Neural crest cell (in vitro differentiated cells): ENCODE results near the gene CSF1. TPM values are rescaled to one million over a fixed set of nuclear protein-coding genes. Genes with fewer than 3 reads are reported as not detected.

ENCODE experiments used
- DNase-seq: peaks from one replicate; pipeline ENCODE4 v3.0.0; 2021; ENCODE audit warnings: low read depth, mixed read lengths, low spot score
- H3K27ac Mint-ChIP-seq: one replicate; pipeline ENCODE4 v1.8.0; 2021; ENCODE audit warnings: mild to moderate bottlenecking, mixed read lengths; ENCODE audit not compliant: unreplicated experiment
- H3K27me3 Mint-ChIP-seq: 2 replicates; pipeline ENCODE4 v1.8.0; 2021; ENCODE audit warnings: low read depth, mild to moderate bottlenecking, mixed read lengths
- H3K36me3 Mint-ChIP-seq: 2 replicates; pipeline ENCODE4 v1.8.0; 2021; ENCODE audit warnings: low read depth, mild to moderate bottlenecking, mixed read lengths
- H3K4me1 Mint-ChIP-seq: 2 replicates; pipeline ENCODE4 v1.8.0; 2021; ENCODE audit warnings: mixed read lengths
- H3K4me3 Mint-ChIP-seq: one replicate; pipeline ENCODE4 v1.8.0; 2021; ENCODE audit warnings: mild to moderate bottlenecking, mixed read lengths
- H3K9me3 Mint-ChIP-seq: 2 replicates; pipeline ENCODE4 v1.8.0; 2021; ENCODE audit warnings: mixed read lengths
- CTCF ChIP-seq: fragments of 200-600 bp; sonication (generic); conservative IDR thresholded peaks from 2 replicates; pipeline ENCODE4 v1.5.0; 2021; ENCODE audit warnings: antibody characterized with exemption, mild to moderate bottlenecking
- total RNA-seq: library from RNA; stranded (reverse); gene quantifications from 2 replicates; pipeline ENCODE4 v1.2.1, GENCODE V29; 2021

Gene CSF1
- total RNA-seq, 1 donor from 2014 or later = 17.9 TPM

- Mint-ChIP-seq H3K27me3 (no peaks in the 10 kb centered on the region), H3K27ac (no peak overlapping the region), H3K4me1 (peaks cover 9% of the 10 kb centered on the region), H3K4me3 (no peak overlapping the region), H3K36me3 (no peaks in the 10 kb centered on the region), H3K9me3 (no peaks in the 10 kb centered on the region)
- no peak for TF ChIP-seq CTCF
- DNase-seq = no peak
Observed at GRCh38 chr1:109901524-109902145, 9.0 kb upstream of the CSF1 start.

- DNase-seq = no peak
- peaks cover 3% of the 10 kb centered on the region for H3K27me3 Mint-ChIP-seq
- no peaks in the 10 kb centered on the region for H3K36me3 Mint-ChIP-seq
- H3K9me3 Mint-ChIP-seq = no peaks in the 10 kb centered on the region
- no peak for TF ChIP-seq CTCF
- H3K4me1 Mint-ChIP-seq = peaks cover 15% of the 10 kb centered on the region
- H3K27ac Mint-ChIP-seq = no peak overlapping the region
- H3K4me3 Mint-ChIP-seq = no peak overlapping the region
Observed at GRCh38 chr1:109902204-109902985, 8.3 kb upstream of the CSF1 start.

- Mint-ChIP-seq H3K27me3 (peaks cover 9% of the 10 kb centered on the region), H3K4me1 (peaks cover 23% of the 10 kb centered on the region), H3K9me3 (no peaks in the 10 kb centered on the region), H3K4me3 (no peak overlapping the region), H3K27ac (no peak overlapping the region), H3K36me3 (no peaks in the 10 kb centered on the region)
- no peak for TF ChIP-seq CTCF
- no peak for DNase-seq
Observed at GRCh38 chr1:109903376-109903930, 7.2 kb upstream of the CSF1 start.

- no peak for DNase-seq
- Mint-ChIP-seq H3K4me1 (peaks cover 32% of the 10 kb centered on the region), H3K4me3 (no peak overlapping the region), H3K27me3 (peaks cover 9% of the 10 kb centered on the region), H3K9me3 (no peaks in the 10 kb centered on the region), H3K27ac (no peak overlapping the region), H3K36me3 (no peaks in the 10 kb centered on the region)
- TF ChIP-seq CTCF = no peak
Observed at GRCh38 chr1:109904105-109904817, 6.4 kb upstream of the CSF1 start.

GRCh38 chr1:109905491-109905890 lies 5.2 kb upstream of the CSF1 start:
- no peak for DNase-seq
- H3K27me3 Mint-ChIP-seq = peaks cover 18% of the 10 kb centered on the region
- TF ChIP-seq CTCF = no peak
- H3K4me1 Mint-ChIP-seq = peaks cover 44% of the 10 kb centered on the region
- no peak overlapping the region for H3K4me3 Mint-ChIP-seq
- H3K36me3 Mint-ChIP-seq = no peaks in the 10 kb centered on the region
- no peak overlapping the region for H3K27ac Mint-ChIP-seq
- H3K9me3 Mint-ChIP-seq = no peaks in the 10 kb centered on the region
